Frontal cortex (tissue), 4 donors: Measurements from ENCODE around the gene NOS1AP. TPM values are rescaled to one million over a fixed set of nuclear protein-coding genes. Genes with fewer than 3 reads are reported as not detected.

Source experiments
- DNase-seq, 2 donors: peaks; one replicate each; pipeline ENCODE4 v3.0.0; 2012; ENCODE audit warnings: low spot score in 2 of 2
- FAIRE-seq: peaks from 2 replicates; lab custom pipeline; 2012; peaks lifted over from hg19 to GRCh38; lab: Jason Lieb, UNC
- total RNA-seq: library from RNA; depleted of rRNA; stranded (reverse); fragments of >200 nt; gene quantifications from one replicate; pipeline ENCODE4 v1.2.3, GENCODE V29; 2014
- donor health status: control.
- donor health status: control.
- donor health status: control.

NOS1AP gene
- total RNA-seq, 1 donor from 2014 or later = 4.9 TPM

DNA sequence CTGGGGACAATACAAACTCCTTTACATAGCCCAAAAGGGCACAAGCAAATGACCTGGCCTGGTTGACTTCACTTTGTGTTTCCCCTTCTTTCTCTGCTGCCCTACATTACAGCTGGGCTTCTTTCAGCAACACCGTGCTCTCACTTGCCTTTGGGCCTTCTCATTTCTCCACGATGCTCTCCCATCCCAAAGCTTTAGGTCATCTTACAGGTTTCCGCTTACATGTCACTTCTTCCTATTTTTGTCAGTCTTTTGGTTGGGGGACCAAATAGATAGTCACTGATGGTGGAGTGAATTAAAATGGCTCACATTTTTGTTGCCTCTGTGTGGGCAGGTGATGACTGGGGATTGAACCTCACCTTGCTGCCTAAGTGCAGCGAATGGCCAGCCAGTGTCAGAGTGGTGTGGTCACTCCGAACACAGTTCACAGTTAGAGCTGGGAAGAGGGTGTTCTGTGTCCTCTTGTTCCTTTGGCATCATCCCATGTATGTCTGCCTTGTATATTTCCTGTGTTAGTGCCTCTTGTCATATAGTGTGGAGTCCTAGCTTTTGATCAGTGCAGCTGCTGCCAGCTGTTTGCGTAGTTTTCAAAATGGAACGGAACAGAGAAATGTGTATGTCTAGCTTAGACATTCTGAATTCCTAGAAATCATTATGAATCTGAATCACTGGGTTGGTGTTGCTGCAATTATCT lies 134.8 kb downstream of the NOS1AP start:
- FAIRE-seq (no peak), DNase-seq (no peak)

- DNase-seq = no peak
- no peak for FAIRE-seq
Measured at GRCh38 chr1:162204823-162205155, 135.3 kb downstream of the NOS1AP start.

- DNase-seq (no peak), FAIRE-seq (no peak)
Measured at GRCh38 chr1:162206300-162206699, 136.8 kb downstream of the NOS1AP start.

GRCh38 chr1:162206749-162207635 lies 137.5 kb downstream of the NOS1AP start:
- no peak for FAIRE-seq
- no peak for DNase-seq

DNA sequence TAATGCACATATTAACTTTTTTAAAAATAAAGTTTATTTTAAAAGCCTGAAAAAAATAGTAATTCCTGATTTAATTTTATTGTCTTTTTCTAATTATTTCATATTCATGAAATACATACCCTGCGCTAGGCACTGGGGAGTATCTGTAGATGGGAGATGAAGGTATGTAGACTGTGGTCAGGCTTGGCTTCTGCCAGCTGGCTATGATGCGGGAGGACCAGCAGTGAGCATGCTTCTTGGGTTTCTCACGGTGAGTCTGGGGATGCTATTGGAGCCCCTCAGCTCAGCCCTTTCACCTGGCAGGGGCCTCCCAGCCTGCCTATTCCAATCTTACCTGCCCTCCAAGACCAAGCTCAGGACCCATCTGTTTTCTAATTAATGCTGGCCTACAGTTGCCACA lies 138.4 kb downstream of the NOS1AP start:
- FAIRE-seq = no peak
- no peak for DNase-seq

- DNase-seq (no peak), FAIRE-seq (no peak)
Measured at GRCh38 chr1:162210196-162210595, 140.7 kb downstream of the NOS1AP start.

DNA sequence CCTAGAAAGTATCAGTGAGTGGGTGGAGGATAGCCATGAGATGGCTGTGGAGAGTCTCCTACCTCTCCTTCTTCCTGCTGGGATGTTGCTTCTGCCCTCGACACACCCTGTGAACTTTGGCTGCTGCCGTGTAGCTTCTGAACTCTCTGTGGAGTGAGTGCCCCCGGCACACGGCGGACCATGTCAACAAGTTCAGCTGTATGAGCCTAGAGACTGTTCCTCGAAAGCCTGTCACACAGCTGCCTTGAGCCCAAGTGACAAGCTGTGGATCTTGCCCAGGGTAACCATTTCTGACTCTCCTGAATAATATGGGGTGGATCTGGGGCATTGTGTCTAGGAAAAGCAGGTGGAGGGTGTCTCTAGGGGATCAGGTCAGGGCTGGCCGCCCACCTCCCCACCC lies 143.2 kb downstream of the NOS1AP start:
- no peak for FAIRE-seq
- DNase-seq = no peak

DNA sequence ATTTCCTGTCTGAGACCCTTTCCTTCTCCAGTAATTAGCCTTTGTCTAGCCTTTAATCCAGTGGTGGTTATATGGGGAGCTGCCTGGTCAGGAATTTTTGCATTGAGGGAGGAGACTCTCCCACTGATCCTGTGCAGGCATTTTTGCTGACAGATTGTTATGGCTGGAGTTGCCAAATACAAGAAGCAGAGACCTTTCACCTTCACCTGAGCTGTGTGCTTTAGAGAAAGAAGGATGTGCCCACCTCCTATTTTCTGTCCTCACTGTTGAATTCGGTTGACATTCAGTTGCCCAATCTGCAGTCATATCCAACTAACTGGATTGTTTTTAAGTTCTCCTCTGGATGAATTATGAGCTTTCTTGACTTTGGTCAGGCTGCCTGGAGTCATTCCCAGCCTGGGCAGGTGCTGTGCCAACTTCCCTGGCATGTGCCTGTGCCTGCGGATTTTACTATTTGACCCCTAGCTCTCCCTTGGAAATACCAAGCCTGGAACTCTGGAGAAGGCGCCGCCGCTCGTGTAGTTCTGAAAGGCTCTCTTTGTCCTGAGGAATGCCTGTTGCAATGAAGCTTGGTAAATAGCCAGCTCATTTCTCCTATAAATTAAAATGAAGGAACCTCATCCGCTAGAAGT lies 143.9 kb downstream of the NOS1AP start:
- no peak for DNase-seq

DNA sequence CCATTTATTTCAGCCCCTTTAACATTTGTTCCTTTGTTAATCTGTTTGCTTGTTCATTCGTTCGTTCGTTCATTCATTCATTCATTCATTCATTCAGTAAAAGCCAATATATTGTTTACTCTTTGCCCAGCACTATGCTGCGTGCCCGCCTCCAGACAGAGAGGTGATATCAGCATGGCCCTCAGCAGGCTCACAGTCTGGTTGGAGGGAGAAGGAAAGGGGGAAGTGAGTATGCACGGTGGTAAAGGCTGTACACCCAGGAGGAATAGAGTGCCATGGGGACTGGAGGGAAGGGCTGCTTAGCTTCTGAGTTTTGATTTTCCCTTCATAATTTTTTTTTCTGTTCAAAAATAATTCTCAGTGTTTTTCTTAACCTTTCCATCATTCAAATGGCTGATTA lies 144.7 kb downstream of the NOS1AP start:
- DNase-seq = no peak
- no peak for FAIRE-seq

More for the DNA sequence above, 143.9 kb downstream of the NOS1AP start:
- FAIRE-seq = no peak

- no peak for FAIRE-seq
- DNase-seq = no peak
Measured at GRCh38 chr1:162215902-162216301, 146.4 kb downstream of the NOS1AP start.

GRCh38 chr1:162216604-162217003 lies 147.1 kb downstream of the NOS1AP start:
- FAIRE-seq = no peak
- DNase-seq = no peak

DNA sequence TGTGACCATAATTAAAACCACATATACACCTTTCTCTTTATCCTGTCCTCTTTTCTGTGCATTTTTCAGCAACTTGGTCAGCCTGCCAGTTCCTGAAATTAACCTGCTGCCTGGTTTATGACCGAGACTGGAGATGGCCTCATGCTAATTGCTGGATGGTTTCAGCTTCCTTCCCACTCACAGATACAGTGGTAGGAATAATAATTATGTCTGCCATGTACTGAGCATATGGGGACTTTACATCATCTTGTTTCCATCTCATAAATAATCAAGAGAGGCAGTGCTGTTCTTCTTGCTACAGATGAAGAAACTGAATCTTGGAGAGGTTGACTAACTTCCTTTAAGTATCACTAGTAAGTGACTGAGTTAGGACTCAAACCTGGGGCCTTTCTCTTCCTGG lies 148.2 kb downstream of the NOS1AP start:
- FAIRE-seq (no peak), DNase-seq (no peak)

DNA sequence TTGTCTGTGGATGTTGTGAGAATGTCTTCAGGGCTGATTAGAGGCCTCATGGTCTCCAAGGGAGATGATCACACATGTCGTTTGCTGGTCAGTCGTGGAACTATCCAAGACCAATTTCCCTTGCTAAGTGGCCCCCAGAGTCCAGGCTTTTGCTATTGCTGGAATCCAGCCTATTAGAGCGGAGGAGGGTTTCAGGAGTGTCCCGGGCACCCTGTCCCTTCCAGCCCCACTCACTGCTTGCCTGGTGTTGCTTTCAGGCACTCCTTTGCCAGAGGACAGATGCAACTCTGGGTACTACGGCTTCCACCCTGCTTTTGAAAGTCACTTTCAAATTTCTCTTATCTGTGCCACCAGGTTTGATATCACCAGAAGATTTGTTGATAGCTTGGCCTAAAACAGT lies 149.1 kb downstream of the NOS1AP start:
- DNase-seq = no peak

GRCh38 chr1:162218975-162219374 lies 149.5 kb downstream of the NOS1AP start:
- no peak for DNase-seq
- no peak for FAIRE-seq

More for the DNA sequence above, 149.1 kb downstream of the NOS1AP start:
- FAIRE-seq = no peak

DNA sequence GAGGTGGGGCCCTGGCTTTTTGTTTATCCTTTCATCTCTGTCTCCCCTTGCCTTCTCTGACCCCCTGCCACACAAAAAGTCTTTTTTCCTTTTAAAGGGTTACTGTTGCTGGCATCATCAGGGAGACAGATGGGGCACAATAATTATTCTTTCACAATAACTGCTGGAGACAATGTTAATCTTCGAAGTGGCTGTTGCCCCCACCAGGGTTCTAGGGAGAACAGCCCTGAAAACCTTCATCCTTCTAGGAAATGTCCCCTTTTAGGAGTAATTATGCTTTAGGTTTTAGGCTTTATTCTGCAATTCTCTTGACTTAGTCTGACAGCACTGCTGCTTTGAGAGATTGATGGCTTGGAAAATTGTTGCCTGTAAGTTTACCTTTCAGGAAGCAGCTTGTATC lies 150.0 kb downstream of the NOS1AP start:
- FAIRE-seq (no peak), DNase-seq (no peak)

- FAIRE-seq (no peak), DNase-seq (no peak)
Measured at GRCh38 chr1:162220009-162220539, 150.6 kb downstream of the NOS1AP start.

- DNase-seq = no peak
- no peak for FAIRE-seq
Measured at GRCh38 chr1:162222014-162222413, 152.5 kb downstream of the NOS1AP start.

DNA sequence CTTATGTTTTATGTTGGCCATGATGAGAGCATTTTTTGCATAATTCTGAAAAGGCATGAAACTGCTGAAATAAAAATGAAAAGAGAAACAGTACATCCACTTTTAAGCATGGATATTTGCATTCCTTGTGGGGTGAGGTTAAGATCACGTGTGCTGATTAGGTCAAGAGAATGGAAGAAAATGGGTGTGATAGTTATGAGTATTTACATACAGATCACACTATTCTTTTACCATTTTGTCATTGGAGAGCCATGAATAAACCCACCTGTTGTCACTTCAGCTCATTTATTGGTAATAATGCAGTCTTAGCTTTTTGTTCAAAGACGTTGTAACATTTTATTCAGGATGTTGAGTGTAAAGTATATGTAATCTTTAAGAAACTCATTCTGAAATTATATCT lies 153.2 kb downstream of the NOS1AP start:
- FAIRE-seq (no peak), DNase-seq (no peak)

DNA sequence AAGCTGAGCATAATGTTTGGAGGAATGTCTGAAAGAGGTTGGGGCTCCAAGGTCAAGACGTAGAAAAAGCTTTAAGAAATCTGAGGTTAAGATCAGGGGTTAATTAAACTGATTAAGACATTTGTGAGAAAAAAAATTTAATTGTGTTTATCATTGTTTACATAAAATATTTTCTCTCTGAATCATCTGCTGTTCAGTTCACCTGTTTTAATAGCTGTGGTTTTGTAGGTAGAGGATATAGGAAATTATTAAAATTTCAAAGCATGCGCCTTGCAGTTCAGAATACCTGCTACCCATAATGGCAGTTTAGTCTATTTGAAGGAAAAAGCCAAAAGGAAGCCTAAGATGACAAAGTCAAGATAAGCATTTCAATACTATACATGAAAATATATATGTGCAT lies 154.0 kb downstream of the NOS1AP start:
- no peak for DNase-seq
- no peak for FAIRE-seq

DNA sequence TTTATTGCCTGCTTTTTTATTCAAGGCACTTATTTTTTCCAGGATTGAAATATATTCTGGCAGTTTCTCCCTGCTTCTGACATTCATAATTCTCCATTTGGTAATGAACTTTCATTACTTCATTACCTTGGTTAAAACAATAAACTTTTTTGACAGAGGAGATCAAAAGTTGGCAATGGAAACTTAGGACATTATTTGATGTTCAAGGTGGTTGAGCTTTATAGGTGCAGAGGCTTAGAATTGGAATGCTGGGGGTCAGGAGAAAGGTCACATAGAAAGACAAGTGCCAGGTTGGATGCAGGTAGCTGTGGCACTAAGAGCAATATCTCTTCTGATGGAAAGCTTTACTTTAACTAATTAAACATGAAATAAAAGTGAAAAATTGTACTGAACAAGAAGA lies 154.8 kb downstream of the NOS1AP start:
- no peak for FAIRE-seq
- DNase-seq = no peak

GRCh38 chr1:162228586-162228985 lies 159.1 kb downstream of the NOS1AP start:
- no peak for FAIRE-seq
- no peak for DNase-seq
